CD4-positive, alpha-beta T cell treated with Interleukin-15 for 1 hour (primary cell): Measurements from ENCODE around the gene MUC5B.
"Not testable (repeated sequence)": the region's sequence is repeated elsewhere in the genome, so short reads cannot be mapped to it uniquely, and the experiment has no call there.

Experiments used
- DNase-seq: peaks from one replicate; pipeline ENCODE4 v3.0.0-alpha.2; 2020

The MUC5B gene

GRCh38 chr11:1251236-1251770 lies 28.4 kb downstream of the MUC5B start:
- DNase-seq: no peak

- no peak for DNase-seq
These were observed 29.7 kb downstream of the MUC5B start for GRCh38 chr11:1252371-1253102.

DNA sequence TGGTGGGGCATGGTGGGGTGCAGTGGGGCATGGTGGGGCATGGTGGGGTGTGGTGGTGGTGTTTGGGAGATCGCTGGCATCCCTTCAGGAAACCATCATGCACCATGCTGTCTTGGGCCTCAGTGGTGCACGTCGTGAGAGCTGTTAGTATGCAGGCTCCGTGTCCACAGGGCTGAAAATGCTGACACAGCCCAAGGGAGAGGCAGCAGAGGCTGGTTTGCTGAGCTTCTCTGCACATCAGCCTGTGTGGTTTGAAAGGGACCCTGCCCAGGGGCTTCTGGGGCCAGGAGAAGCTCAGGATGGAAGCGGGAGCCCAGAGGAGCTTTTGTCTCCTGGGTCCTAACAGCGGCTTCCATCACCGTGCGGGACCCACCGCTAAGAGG lies 30.2 kb downstream of the MUC5B start:
- DNase-seq: no peak

- no peak for DNase-seq
These were observed 31.3 kb downstream of the MUC5B start for GRCh38 chr11:1254086-1254648.

- no peak for DNase-seq
These were observed 31.9 kb downstream of the MUC5B start for GRCh38 chr11:1254733-1255132.

DNA sequence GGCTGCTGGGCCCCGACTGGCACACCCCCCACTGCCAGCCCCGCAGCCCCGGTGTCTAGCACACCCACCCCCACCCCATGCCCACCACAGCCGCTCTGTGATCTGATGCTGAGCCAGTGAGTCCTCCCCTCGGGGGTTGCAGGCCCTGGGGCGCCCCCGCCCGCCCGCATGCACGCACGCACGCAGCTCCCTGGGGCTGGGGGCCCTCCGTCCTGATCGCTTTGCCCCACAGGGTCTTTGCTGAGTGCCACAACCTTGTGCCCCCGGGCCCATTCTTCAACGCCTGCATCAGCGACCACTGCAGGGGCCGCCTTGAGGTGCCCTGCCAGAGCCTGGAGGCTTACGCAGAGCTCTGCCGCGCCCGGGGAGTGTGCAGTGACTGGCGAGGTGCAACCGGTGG lies 32.3 kb downstream of the MUC5B start:
- DNase-seq: no peak

DNA sequence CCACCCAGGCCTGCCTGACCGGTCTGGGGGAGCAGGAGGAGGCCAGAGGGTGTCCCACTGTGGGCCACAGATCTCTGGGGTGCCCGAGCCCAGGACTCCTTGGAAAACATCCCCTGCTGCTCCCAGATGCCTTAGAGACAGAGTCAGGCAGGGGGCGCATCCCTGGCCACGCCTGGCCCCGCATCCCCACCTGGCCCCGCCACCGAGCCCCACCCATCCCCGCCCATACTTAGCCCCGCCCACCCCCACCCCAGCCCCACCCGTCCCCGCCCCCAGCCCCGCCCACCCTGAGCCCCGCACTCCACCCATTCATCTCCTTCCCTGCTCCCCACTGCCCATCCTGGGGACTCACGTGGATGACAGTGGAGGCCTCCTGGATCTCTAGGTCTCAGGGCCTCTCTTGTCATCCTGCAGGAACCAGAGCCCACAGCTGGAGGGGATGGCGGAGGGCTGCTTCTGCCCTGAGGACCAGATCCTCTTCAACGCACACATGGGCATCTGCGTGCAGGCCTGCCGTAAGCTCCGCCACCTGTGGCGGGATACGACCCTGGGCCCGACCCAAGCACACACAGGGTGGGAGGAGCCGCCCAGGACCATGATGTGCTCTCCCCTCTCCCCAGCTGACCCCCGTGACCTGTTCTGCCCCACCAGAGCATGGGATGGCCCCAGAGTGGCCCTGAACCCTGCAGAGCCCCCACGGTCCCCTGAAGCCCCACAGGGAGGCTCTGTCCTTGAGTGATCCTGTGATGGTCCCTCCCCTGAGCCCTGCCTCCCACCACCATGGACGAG lies 33.6 kb downstream of the MUC5B start:
- DNase-seq: no peak

DNA sequence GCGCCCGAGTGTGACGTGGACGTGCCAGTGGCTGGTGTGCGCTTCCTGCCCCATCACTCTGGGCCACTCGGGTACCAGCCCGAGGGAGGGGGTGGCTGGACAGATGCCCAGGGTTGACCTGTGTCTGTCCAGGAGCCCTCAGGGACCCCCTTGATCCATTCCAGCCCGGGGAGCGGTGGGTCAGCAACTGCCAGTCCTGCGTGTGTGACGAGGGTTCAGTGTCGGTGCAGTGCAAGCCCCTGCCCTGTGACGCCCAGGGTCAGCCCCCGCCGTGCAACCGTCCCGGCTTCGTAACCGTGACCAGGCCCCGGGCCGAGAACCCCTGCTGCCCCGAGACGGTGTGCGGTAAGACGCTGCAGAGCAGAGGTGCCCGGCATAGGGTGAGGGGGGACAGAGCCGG lies 34.5 kb downstream of the MUC5B start:
- no peak for DNase-seq

DNA sequence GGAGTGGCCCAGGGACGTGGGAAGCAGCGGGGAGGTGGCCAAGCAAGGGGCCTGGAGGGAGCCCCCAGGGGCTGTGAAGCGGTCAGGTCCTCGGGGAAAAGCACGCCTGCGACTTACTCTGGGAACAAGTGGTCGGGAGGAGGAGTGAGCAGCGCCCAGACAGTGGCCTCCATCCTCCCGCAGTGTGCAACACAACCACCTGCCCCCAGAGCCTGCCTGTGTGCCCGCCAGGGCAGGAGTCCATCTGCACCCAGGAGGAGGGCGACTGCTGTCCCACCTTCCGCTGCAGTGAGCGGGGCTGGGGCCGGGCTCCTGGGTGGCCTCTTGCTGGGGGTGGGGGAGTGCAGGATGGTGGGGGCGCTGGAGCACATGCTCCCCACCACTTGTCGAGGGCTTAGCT lies 35.0 kb downstream of the MUC5B start:
- DNase-seq: no peak

DNA sequence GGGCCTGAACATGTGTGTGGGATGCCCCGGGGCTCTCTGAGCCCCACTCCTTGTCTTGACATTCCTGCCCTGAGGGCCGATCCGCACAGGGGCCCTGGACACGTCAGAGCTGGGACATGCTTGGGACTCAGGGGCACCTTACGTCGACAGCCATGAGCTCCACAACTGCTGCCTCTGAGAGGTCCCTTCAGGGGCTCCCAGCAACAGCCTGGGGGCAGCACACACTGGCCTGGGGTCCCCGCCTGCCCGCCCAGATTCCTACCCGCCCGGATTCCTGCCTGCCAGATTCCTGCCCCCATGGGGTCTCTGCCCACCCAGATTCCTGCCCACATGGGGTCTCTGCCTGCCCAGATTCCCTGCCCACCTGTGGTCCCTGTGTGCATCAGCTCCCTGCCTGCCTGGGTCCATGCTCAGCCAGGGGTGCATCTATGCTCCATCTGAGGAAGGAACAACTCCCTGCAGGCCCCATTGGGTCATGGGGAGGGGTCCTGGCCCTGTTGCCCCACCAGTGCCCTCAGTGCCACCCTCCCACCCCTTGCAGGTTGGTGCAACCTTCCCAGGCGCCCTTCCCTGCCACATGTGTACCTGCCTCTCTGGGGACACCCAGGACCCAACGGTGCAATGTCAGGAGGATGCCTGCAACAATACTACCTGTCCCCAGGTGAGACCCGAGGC lies 35.7 kb downstream of the MUC5B start:
- DNase-seq: no peak

- no peak for DNase-seq
These were observed 36.2 kb downstream of the MUC5B start for GRCh38 chr11:1259076-1259461.

DNA sequence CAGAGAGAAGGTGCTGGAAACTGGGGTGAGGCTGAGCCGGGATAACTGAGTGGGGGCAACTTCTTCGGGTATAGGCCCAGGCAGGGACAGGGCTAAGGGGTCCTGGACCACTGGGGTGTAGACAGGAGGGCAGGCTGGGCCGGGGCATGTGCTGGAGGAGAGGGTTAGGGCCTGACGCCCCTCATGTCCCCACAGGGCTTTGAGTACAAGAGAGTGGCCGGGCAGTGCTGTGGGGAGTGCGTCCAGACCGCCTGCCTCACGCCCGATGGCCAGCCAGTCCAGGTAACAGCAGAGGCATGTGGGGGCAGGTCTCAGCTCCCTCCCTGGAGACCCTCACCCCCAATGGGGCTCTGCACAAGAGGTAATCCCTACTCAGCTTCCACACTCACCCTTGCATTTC lies 36.7 kb downstream of the MUC5B start:
- DNase-seq: no peak

DNA sequence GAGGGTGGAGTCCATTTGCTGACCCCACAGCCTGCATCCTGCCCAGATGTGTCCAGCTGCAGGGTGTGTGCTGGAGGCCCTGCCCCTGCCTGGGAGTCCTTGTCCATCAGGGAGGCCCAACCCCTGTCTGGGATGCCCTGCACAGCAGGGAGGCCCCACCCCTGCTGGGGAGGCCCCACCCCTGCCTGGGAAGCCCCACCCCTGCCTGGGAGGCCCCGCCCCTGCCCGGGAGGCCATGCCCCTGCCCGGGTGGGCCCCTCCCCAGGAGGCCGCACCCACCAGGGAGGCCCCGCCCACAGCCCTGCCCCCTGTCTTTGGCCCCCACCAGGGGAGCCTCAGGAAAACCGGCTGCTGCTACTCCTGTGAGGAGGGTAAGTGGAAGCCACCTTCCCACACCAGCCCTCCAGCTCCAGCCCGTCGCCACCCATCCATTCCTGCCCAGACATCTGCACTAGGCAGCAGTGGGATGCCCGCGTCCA lies 37.2 kb downstream of the MUC5B start:
- peak; percentile 32 for DNase-seq

- no peak for DNase-seq
These were observed 37.8 kb downstream of the MUC5B start for GRCh38 chr11:1260620-1261019.

DNA sequence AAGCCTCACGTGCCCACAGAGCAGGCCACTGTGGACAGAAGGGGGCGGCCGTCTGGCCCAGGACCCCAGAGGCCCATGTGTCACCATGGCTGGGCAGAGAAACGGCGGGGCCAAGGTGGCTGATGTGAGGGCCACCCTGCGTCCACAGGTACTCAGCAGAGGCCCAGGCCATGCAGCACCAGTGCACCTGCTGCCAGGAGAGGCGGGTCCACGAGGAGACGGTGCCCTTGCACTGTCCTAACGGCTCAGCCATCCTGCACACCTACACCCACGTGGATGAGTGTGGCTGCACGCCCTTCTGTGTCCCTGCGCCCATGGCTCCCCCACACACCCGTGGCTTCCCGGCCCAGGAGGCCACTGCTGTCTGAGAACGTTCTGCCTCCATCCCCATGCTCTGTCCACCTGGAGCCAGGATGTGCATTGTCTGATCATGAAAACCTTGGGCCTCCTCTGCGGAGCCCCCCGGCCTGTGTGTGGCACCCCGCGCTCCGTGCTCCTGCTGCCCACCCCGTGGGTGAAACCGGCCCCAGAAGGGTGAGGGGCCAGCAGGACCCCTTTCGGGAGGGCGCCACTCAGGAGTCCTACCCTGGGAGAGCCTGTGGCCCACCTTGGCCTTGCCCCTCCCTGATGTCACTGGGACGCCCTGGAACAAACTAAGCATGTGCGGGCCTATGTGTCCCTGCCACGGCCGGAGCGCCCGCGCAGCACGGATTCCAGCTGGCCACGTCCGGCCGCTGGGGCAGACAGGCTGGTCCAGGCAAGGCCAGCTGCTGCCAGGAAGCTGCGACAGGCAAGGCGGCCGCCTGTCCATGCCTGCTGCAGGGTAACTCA lies 38.6 kb downstream of the MUC5B start:
- DNase-seq: no peak

DNA sequence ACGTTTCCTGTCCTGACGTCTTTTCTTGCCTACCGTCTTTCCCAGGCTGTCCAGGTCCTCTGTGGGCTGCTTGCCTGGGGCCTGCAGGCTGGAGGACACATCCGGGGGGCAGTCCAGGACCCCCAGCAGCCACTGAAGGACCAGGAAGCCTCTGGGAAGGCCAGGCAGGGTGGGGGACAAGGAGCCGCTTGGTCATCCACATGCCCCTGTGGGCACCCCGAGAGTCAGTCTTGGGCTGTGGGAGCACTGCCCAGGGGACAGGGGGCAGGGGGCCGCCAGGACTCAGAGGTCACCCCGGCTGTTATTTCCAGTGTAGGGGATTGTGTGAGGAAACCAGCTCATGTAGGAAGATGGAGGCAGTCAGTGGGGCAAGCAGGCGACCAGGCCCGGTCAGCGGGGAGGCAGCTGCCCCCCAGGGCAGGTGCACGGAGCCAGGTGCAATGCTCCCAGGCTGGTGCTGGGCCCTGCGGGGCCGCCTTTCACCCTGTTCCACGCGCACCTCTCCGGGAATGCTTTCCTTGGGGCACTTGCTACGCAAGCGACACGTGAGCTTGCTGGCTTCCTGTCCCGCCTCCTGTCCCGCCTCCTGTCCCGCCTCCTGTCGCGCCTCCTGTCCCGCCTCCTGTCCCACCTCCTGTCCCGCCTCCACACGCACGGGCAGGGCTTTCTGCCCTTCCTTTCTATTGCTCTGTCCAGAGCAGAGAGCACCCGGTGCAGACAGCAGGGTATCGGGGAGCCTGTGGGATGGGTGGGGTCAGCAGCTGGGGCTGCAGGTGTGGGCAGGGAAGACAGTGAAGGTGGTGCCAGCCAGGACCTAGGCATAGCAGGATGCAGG lies 39.5 kb downstream of the MUC5B start:
- peak; percentile 88 for DNase-seq

DNA sequence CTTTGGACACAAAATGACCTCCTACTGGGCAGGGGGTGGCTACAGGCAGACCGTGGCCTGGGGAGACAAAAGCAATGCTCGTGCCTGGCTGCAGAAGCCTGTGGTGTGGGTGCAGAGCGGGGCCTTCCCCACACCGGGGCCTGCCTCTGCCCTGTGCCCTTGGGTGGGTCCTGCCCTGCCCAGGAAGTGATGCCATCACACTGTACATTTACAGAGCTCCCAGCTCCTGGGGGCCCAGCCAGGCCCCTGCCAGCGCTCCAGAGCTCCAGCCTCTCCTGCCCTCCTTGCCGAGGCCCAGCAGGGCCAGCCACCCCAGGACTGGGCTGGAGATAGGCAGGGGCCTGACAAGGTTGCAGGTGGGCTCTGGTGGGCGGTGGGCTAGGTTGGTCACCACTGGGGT lies 40.1 kb downstream of the MUC5B start:
- DNase-seq: no peak

DNA sequence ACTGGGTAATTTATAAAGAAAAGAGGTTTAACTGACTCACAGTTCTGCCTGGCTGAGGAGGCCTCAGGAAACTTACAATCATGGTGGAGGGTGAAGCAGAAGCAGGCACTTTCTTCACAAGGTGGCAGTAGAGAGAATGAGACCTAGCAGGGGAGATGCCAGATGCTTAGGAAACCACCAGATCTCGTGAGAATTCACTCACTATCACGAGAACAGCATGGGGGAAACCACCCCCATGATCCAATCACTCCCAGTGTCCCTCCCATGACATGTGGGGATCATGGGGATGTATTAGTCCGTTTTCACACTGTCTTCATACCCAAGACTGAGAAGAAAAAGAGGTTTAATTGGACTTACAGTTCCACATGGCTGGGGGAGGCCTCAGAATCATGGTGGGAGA lies 41.6 kb downstream of the MUC5B start:
- DNase-seq: peak; percentile 47

GRCh38 chr11:1265480-1265879 lies 42.6 kb downstream of the MUC5B start:
- not testable (repeated sequence) for DNase-seq

DNA sequence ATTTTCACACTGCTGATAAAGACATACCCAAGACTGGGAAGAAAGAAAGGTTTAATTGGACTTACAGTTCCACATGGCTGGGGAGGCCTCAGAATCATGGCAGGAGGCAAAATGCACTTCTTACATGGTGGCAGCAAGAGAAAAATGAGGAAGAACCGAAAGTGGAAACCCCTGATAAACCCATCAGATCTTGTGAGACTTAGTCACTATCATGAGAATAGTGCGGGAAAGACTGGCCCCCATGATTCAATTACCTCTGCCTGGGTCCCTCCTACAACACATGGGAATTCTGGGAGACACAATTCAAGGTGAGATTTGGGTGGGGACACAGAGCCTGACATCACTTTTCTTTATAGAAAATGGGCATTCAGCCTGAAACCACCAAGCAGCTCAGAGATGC lies 44.1 kb downstream of the MUC5B start:
- DNase-seq: not testable (repeated sequence)

DNA sequence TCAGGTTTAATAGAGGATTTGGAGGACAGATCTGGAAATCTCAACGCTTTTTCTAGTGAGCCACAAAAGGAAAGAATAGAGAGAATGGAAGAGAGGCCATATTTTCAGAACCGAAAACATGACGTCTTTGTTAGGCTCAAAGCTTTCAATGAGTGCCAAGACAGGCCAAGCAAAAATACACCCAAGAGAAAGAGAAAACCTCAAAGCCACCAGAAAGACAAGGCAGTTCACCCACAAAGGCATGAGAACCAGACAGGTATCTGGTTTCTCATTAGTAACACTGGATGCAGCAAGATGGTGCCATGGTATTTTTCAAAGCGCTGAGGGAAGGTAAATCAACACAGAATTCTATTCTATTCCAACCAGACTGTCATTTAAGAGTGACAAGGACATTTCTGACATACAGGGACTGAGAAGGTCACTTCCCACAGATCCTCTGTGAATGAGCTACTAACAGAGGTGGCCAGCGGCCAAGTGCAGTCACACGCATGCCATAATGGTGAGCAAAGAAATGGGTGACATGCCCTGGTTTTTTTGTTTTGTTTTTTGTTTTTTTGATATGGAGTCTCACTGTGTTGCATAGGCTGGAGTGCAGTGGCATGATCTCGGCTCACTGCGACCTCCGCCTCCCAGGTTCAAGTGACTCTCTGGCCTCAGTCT lies 44.7 kb downstream of the MUC5B start:
- DNase-seq: no peak
